KMS-11 (cell line): ENCODE data around the gene SLC26A6.

Experiments
- H2AFZ ChIP-seq: fragments of 200-600 bp; sonication (generic); 2 replicates; pipeline ENCODE4 v1.6.1; 2016; ENCODE audit warnings: antibody characterized with exemption, mixed run types, low read depth
- H3K27ac ChIP-seq: fragments of 200-600 bp; sonication (generic); 2 replicates; pipeline ENCODE4 v1.6.1; 2016; ENCODE audit warnings: mild to moderate bottlenecking, mixed run types
- H3K27me3 ChIP-seq: fragments of 200-600 bp; sonication (generic); 2 replicates; pipeline ENCODE4 v1.6.1; 2017; ENCODE audit warnings: mild to moderate bottlenecking, low read depth, mixed run types, moderate library complexity; ENCODE audit not compliant: insufficient read depth
- H3K36me3 ChIP-seq: fragments of 200-600 bp; sonication (generic); 2 replicates; pipeline ENCODE4 v1.6.1; 2017; ENCODE audit warnings: mild to moderate bottlenecking, mixed run types; ENCODE audit not compliant: insufficient read depth
- H3K4me1 ChIP-seq: fragments of 200-600 bp; sonication (generic); 2 replicates; pipeline ENCODE4 v1.6.1; 2016; ENCODE audit warnings: mild to moderate bottlenecking, low read depth, mixed run types; ENCODE audit not compliant: poor library complexity, severe bottlenecking
- H3K4me2 ChIP-seq: fragments of 200-600 bp; sonication (generic); 2 replicates; pipeline ENCODE4 v1.7.0; 2016; ENCODE audit warnings: mild to moderate bottlenecking, mixed run types
- H3K4me3 ChIP-seq: fragments of 200-600 bp; sonication (generic); IDR thresholded peaks from 2 replicates; pipeline ENCODE4 v1.6.1; 2017; ENCODE audit warnings: low read depth, low read length, mixed read lengths; ENCODE audit not compliant: insufficient read depth
- H3K79me2 ChIP-seq: fragments of 200-600 bp; sonication (generic); 2 replicates; pipeline ENCODE4 v1.6.1; 2016; ENCODE audit warnings: low read depth, mixed run types; ENCODE audit not compliant: insufficient read depth
- H3K9ac ChIP-seq: fragments of 200-600 bp; sonication (generic); 2 replicates; pipeline ENCODE4 v1.6.1; 2016; ENCODE audit warnings: mild to moderate bottlenecking, mixed run types
- H4K20me1 ChIP-seq: fragments of 200-600 bp; sonication (generic); 2 replicates; pipeline ENCODE4 v1.6.1; 2016; ENCODE audit warnings: mild to moderate bottlenecking, mixed run types; ENCODE audit not compliant: insufficient read depth
- CTCF ChIP-seq: fragments of 200-600 bp; sonication (generic); conservative IDR thresholded peaks from 2 replicates; pipeline ENCODE4 v1.6.1; 2017; ENCODE audit warnings: low read depth, mild to moderate bottlenecking, antibody characterized with exemption, low read length, moderate library complexity, mixed read lengths

The SLC26A6 gene

GRCh38 chr3:48587686-48588085 is 47.6 kb downstream of the SLC26A6 start:
- no peak overlapping the region for H3K4me2 ChIP-seq
- TF ChIP-seq CTCF = no peak
- H3K36me3 ChIP-seq = no peaks in the 10 kb centered on the region
- H3K27ac ChIP-seq = no peak overlapping the region
- H3K4me1 ChIP-seq = no peaks in the 10 kb centered on the region
- peaks cover 16% of the 10 kb centered on the region; the same call in 1 of the 2 replicates for H3K27me3 ChIP-seq
- H4K20me1 ChIP-seq = no peaks in the 10 kb centered on the region
- no peak overlapping the region for H3K9ac ChIP-seq
- no peak overlapping the region for H3K4me3 ChIP-seq
- no peak overlapping the region for H2AFZ ChIP-seq
- no peaks in the 10 kb centered on the region for H3K79me2 ChIP-seq

GRCh38 chr3:48585411-48585810 is 49.9 kb downstream of the SLC26A6 start:
- peaks cover 22% of the 10 kb centered on the region; the same call in 1 of the 2 replicates for H3K27me3 ChIP-seq
- no peak overlapping the region for H3K27ac ChIP-seq
- no peak overlapping the region for H3K4me2 ChIP-seq
- no peaks in the 10 kb centered on the region for H3K79me2 ChIP-seq
- H3K9ac ChIP-seq = no peak overlapping the region
- no peaks in the 10 kb centered on the region for H3K36me3 ChIP-seq
- H2AFZ ChIP-seq = no peak overlapping the region
- no peak overlapping the region for H3K4me3 ChIP-seq
- TF ChIP-seq CTCF = no peak
- no peaks in the 10 kb centered on the region for H4K20me1 ChIP-seq
- no peaks in the 10 kb centered on the region for H3K4me1 ChIP-seq

GRCh38 chr3:48584836-48585235 is 50.4 kb downstream of the SLC26A6 start:
- H3K9ac ChIP-seq = no peak overlapping the region
- no peaks in the 10 kb centered on the region for H3K36me3 ChIP-seq
- no peaks in the 10 kb centered on the region for H3K4me1 ChIP-seq
- no peak for TF ChIP-seq CTCF
- no peak overlapping the region for H2AFZ ChIP-seq
- no peak overlapping the region for H3K4me3 ChIP-seq
- no peak overlapping the region for H3K27ac ChIP-seq
- H3K4me2 ChIP-seq = no peak overlapping the region
- peaks cover 22% of the 10 kb centered on the region; the same call in 1 of the 2 replicates for H3K27me3 ChIP-seq
- no peaks in the 10 kb centered on the region for H4K20me1 ChIP-seq
- no peaks in the 10 kb centered on the region for H3K79me2 ChIP-seq

GRCh38 chr3:48581621-48582481 is 53.4 kb downstream of the SLC26A6 start:
- Histone ChIP-seq H4K20me1 (no peaks in the 10 kb centered on the region), H3K27ac (no peak overlapping the region), H3K4me1 (no peaks in the 10 kb centered on the region), H3K9ac (no peak overlapping the region), H3K27me3 (peaks cover 24% of the 10 kb centered on the region; the same call in 1 of the 2 replicates), H3K36me3 (no peaks in the 10 kb centered on the region), H3K4me2 (no peak overlapping the region), H2AFZ (no peak overlapping the region), H3K4me3 (no peak overlapping the region), H3K79me2 (no peaks in the 10 kb centered on the region)
- no peak for TF ChIP-seq CTCF
